ENCODE data around the gene NPFFR1.

- TF ChIP-seq, protein P1, sequence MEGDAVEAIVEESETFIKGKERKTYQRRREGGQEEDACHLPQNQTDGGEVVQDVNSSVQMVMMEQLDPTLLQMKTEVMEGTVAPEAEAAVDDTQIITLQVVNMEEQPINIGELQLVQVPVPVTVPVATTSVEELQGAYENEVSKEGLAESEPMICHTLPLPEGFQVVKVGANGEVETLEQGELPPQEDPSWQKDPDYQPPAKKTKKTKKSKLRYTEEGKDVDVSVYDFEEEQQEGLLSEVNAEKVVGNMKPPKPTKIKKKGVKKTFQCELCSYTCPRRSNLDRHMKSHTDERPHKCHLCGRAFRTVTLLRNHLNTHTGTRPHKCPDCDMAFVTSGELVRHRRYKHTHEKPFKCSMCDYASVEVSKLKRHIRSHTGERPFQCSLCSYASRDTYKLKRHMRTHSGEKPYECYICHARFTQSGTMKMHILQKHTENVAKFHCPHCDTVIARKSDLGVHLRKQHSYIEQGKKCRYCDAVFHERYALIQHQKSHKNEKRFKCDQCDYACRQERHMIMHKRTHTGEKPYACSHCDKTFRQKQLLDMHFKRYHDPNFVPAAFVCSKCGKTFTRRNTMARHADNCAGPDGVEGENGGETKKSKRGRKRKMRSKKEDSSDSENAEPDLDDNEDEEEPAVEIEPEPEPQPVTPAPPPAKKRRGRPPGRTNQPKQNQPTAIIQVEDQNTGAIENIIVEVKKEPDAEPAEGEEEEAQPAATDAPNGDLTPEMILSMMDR (IDR thresholded peaks at IDR 0.05; ENCODE audit: poor library complexity): no peak
- TF ChIP-seq EZH2 (IDR thresholded peaks at IDR 0.05; ENCODE audit: borderline replicate concordance) (no peak), EZH2phosphoT487 (IDR thresholded peaks at IDR 0.05; ENCODE audit: low read depth, severe bottlenecking, unreplicated experiment) (no peak)
Measured at GRCh38 chr10:70281609-70282008, 2.2 kb downstream of the NPFFR1 start.
